ENCODE data around the gene OR10A3.

Gene OR10A3

GRCh38 chr11:7890417-7891172, 50.9 kb downstream of the OR10A3 start:
- no peak for DNase-seq

DNA sequence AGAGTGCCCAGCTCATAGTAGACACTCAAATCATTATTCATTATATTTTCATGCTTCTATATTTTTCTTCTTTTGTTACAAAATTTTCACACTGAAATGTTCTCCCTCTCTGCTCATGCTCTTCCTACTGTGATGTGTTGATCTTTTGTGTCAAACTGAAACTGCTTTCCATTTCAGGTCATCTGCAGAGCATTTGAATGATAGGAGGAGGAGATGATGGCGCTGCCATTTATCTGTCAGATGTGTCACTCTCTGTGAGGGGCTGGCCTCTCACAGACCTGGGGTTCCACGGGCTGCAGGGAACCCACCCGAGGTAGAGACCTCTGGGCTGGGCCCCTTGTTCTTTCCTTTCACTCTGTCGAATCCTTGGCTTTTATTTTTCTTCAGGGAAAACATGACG, 51.5 kb downstream of the OR10A3 start:
- no peak for DNase-seq
